Keratinocyte (primary cell): ENCODE data around the gene PRDM11. TPM values are rescaled to one million over a fixed set of nuclear protein-coding genes. Genes with fewer than 3 reads are reported as not detected.
"Not testable (repeated sequence)": the region's sequence is repeated elsewhere in the genome, so short reads cannot be mapped to it uniquely, and the experiment has no call there.

Source experiments
- DNase-seq: peaks from one replicate; pipeline ENCODE4 v3.0.0-alpha.2; 2011; ENCODE audit warnings: low read depth, missing footprints, low spot score
- FAIRE-seq: peaks from 2 replicates; lab custom pipeline; 2011; peaks lifted over from hg19 to GRCh38; lab: Jason Lieb, UNC
- H2AFZ ChIP-seq: 2 replicates; pipeline ENCODE4 v1.6.0; 2012; ENCODE audit warnings: low read length, control low read depth, inconsistent platforms; ENCODE audit not compliant: control insufficient read depth
- H3K27ac ChIP-seq: 2 replicates; pipeline ENCODE4 v1.5.1; 2011; ENCODE audit warnings: low read length; ENCODE audit not compliant: control insufficient read depth, insufficient read depth
- H3K27me3 ChIP-seq: 3 replicates; pipeline ENCODE4 v1.6.0; 2011; ENCODE audit warnings: low read length; ENCODE audit not compliant: control insufficient read depth, insufficient read depth; ENCODE audit errors: extremely low read depth
- H3K36me3 ChIP-seq, 2 experiments: 2 replicates in 1 of 2; 3 replicates in 1 of 2; pipeline ENCODE4 v1.5.1; 2011; ENCODE audit warnings: low read length in 2 of 2, mild to moderate bottlenecking in 1 of 2; ENCODE audit not compliant: control insufficient read depth in 2 of 2, insufficient read depth in 2 of 2; ENCODE audit errors: extremely low read depth in 1 of 2
- H3K4me1 ChIP-seq: 3 replicates; pipeline ENCODE4 v1.5.1; 2011; ENCODE audit warnings: low read length; ENCODE audit not compliant: control insufficient read depth, insufficient read depth; ENCODE audit errors: extremely low read depth
- H3K4me2 ChIP-seq: 3 replicates; pipeline ENCODE4 v1.6.0; 2011; ENCODE audit warnings: low read depth, low read length; ENCODE audit not compliant: control insufficient read depth, insufficient read depth; ENCODE audit errors: extremely low read depth
- H3K4me3 ChIP-seq, 3 experiments: fragments of 200-600 bp in 1 of 3; sonication (generic) in 1 of 3; 2 replicates in 2 of 3; 3 replicates in 1 of 3; pipeline ENCODE4 v1.5.1; 2011 to 2016; ENCODE audit warnings: low read length in 3 of 3, mild to moderate bottlenecking in 3 of 3, control low read depth in 2 of 3, inconsistent platforms in 1 of 3, low read depth in 1 of 3, mixed read lengths in 1 of 3, mixed run types in 1 of 3, moderate library complexity in 1 of 3; ENCODE audit not compliant: control insufficient read depth in 2 of 3, insufficient read depth in 2 of 3; ENCODE audit errors: extremely low read depth in 1 of 3
- H3K79me2 ChIP-seq: 2 replicates; pipeline ENCODE4 v1.6.0; 2012; ENCODE audit warnings: low read length; ENCODE audit not compliant: control insufficient read depth, insufficient read depth
- H3K9ac ChIP-seq: 3 replicates; pipeline ENCODE4 v1.6.0; 2011; ENCODE audit warnings: low read length; ENCODE audit not compliant: control insufficient read depth, insufficient read depth; ENCODE audit errors: extremely low read depth
- H3K9me1 ChIP-seq: 3 replicates; pipeline ENCODE4 v1.6.0; 2011; ENCODE audit warnings: low read length; ENCODE audit not compliant: control insufficient read depth, insufficient read depth; ENCODE audit errors: extremely low read depth
- H3K9me3 ChIP-seq: 2 replicates; pipeline ENCODE4 v1.5.1; 2012; ENCODE audit warnings: low read depth, low read length; ENCODE audit not compliant: control insufficient read depth
- H4K20me1 ChIP-seq: 3 replicates; pipeline ENCODE4 v1.6.0; 2011; ENCODE audit warnings: low read length; ENCODE audit not compliant: control insufficient read depth, insufficient read depth; ENCODE audit errors: extremely low read depth
- EZH2 ChIP-seq: IDR thresholded peaks from one replicate; pipeline ENCODE4 v1.6.1; 2012; ENCODE audit warnings: inconsistent platforms, mild to moderate bottlenecking, low read length, moderate library complexity
- dilution Hi-C: fragments of 300-500 bp; cut with MboI; formaldehyde crosslinking; loops from one replicate; pipeline ENCODE4 v1.7.0; 2020; ENCODE audit warnings: low sequenced_read_pairs; ENCODE audit not compliant: extremely low pct_ligation_motif_present
- polyA plus RNA-seq, 5 experiments: library from polyadenylated mRNA; depleted of rRNA in 3 of 5; stranded (reverse) in 3 of 5; stranded (forward) in 1 of 5; unstranded in 1 of 5; fragments of >200 nt; gene quantifications; 1 replicate in 1 of 5; 2 replicates in 3 of 5; 3 replicates in 1 of 5; pipeline versions ENCODE4 v1.2.1 to v1.2.3, GENCODE V29; 2011 to 2012; ENCODE audit warnings: missing spikeins in 2 of 5, low read depth in 1 of 5, low replicate concordance in 1 of 5
- TF ChIP-seq, protein P1 (sequence below), 3 experiments: IDR thresholded peaks in 1 of 3; conservative IDR thresholded peaks in 1 of 3; optimal IDR thresholded peaks in 1 of 3; 2 replicates in 2 of 3; 3 replicates in 1 of 3; pipeline versions ENCODE3 to v1.5.1; 2011; ENCODE audit warnings: low read length in 3 of 3, mild to moderate bottlenecking in 3 of 3, moderate library complexity in 2 of 3, control low read depth in 1 of 3, inconsistent platforms in 1 of 3; ENCODE audit not compliant: insufficient read depth in 2 of 3; ENCODE audit errors: extremely low read depth in 1 of 3

PRDM11 gene
- polyA plus RNA-seq, 1 donor (not counting 4 experiments of a cell fraction or from before 2014, with no cell fraction given), result 2.1 TPM

DNA sequence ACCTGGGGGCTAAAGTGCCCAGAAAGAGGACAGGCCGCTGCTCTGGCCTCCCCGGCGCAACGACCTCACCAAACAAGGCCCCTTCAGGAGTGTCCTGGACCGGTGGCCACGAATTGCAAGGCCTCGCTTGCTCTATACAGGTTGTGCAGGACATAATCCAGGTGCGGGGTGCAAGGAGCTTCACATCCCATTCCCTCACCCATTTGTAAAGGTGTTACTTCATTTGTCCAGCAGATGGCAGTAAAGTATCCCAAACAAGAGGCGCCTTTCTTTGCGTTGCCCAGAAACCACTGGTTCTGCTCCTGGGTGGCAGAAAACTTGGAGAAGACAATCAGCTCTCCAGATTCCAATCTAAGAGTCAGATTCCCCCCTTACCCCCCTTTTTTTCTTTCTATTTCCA is 35.9 kb upstream of the PRDM11 start:
- no peak overlapping the region for H2AFZ ChIP-seq
- H3K27me3 ChIP-seq, result no peaks in the 10 kb centered on the region
- H3K4me2 ChIP-seq, result no peak overlapping the region
- DNase-seq (peak; percentile 65), FAIRE-seq (peak; percentile 80)
- H3K4me3 ChIP-seq, result no peak overlapping the region
- H3K9me1 ChIP-seq, result no peaks in the 10 kb centered on the region
- H3K36me3 ChIP-seq, result no peaks in the 10 kb centered on the region
- H3K27ac ChIP-seq, result no peak overlapping the region
- no peaks in the 10 kb centered on the region for H3K9me3 ChIP-seq
- TF ChIP-seq, protein P1, sequence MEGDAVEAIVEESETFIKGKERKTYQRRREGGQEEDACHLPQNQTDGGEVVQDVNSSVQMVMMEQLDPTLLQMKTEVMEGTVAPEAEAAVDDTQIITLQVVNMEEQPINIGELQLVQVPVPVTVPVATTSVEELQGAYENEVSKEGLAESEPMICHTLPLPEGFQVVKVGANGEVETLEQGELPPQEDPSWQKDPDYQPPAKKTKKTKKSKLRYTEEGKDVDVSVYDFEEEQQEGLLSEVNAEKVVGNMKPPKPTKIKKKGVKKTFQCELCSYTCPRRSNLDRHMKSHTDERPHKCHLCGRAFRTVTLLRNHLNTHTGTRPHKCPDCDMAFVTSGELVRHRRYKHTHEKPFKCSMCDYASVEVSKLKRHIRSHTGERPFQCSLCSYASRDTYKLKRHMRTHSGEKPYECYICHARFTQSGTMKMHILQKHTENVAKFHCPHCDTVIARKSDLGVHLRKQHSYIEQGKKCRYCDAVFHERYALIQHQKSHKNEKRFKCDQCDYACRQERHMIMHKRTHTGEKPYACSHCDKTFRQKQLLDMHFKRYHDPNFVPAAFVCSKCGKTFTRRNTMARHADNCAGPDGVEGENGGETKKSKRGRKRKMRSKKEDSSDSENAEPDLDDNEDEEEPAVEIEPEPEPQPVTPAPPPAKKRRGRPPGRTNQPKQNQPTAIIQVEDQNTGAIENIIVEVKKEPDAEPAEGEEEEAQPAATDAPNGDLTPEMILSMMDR (optimal IDR thresholded peaks at IDR 0.05 in 1 of 3, IDR thresholded peaks at IDR 0.05 in 1 of 3, conservative IDR thresholded peaks at IDR 0.05 in 1 of 3; ENCODE audit: extremely low read depth in 1 of 3, insufficient read depth in 2 of 3, low read length in 3 of 3), result peak; percentile 65 to 77 (median 65)
- no peak for TF ChIP-seq EZH2
- no peaks in the 10 kb centered on the region for H4K20me1 ChIP-seq
- peaks cover 5% of the 10 kb centered on the region for H3K4me1 ChIP-seq
- no peaks in the 10 kb centered on the region for H3K79me2 ChIP-seq
- H3K9ac ChIP-seq, result no peak overlapping the region
- dilution Hi-C loops, result loop anchor here (5.0 kb wide), 1 partner anchor 217 kb away; no protein-coding TSS in a partner anchor

DNA sequence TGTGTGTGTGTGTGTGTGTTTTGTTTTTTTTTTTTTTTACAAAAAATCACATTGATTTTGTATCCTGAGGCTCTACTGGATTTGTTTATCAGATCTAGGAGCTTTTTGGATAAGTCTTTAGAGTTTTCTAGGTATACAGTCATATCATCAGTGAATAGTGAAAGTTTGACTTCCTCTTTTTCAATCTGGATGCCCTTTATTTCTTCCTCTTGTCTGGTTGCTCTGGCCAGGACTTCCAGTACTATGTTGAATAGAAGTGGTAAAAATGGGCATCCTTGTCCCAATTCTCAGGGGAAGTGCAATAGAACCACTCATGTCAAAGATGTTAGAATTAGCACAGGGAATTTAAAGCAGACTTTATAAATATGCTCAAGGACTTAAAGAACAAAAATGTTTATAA is 32.6 kb upstream of the PRDM11 start:
- Histone ChIP-seq H3K4me3 (no peak overlapping the region), H3K27ac (no peak overlapping the region), H2AFZ (no peak overlapping the region), H3K9ac (no peak overlapping the region), H3K9me1 (no peaks in the 10 kb centered on the region), H4K20me1 (no peaks in the 10 kb centered on the region), H3K9me3 (no peaks in the 10 kb centered on the region), H3K79me2 (no peaks in the 10 kb centered on the region), H3K27me3 (no peaks in the 10 kb centered on the region), H3K4me1 (no peaks in the 10 kb centered on the region), H3K4me2 (no peak overlapping the region), H3K36me3 (no peaks in the 10 kb centered on the region)
- dilution Hi-C loops, result loop anchor here (5.0 kb wide), 1 partner anchor 213 kb away; no protein-coding TSS in a partner anchor
- TF ChIP-seq EZH2, result no peak
- TF ChIP-seq, protein P1 (optimal IDR thresholded peaks at IDR 0.05 in 1 of 3, IDR thresholded peaks at IDR 0.05 in 1 of 3, conservative IDR thresholded peaks at IDR 0.05 in 1 of 3; ENCODE audit: extremely low read depth in 1 of 3, insufficient read depth in 2 of 3, low read length in 3 of 3), result no peak
- no peak for DNase-seq
- FAIRE-seq, result no peak

DNA sequence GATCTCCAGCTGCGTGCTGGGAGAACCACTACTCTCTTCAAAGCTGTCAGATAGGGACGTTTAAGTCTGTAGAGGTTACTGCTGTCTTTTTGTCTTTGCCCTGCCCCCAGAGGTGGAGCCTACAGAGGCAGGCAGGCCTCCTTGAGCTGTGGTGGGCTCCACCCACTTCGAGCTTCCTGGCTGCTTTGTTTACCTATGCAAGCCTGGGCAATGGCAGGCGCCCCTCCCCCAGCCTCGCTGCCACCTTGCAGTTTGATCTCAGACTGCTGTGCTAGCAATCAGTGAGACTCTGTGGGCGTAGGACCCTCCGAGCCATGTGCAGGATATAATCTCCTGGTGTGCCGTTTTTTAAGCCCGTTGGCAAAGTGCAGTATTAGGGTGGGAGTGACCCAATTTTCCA is 18.6 kb upstream of the PRDM11 start:
- dilution Hi-C loops, H3K9me3 ChIP-seq, H3K27me3 ChIP-seq, H3K4me3 ChIP-seq, FAIRE-seq, H4K20me1 ChIP-seq, H3K9me1 ChIP-seq, H3K4me2 ChIP-seq, H3K27ac ChIP-seq, H3K4me1 ChIP-seq, H3K79me2 ChIP-seq, H2AFZ ChIP-seq, H3K9ac ChIP-seq, DNase-seq, H3K36me3 ChIP-seq: not testable (repeated sequence)
